SK-N-SH treated with all-trans-retinoic acid at 6 μM for 48 hours (cell line): ENCODE results near the gene NAALADL2.

Experiments
- ATAC-seq: fragments of 200-7000 bp; cut with Tn5 transposase; 3 replicates; pipeline ENCODE4 v1.9.1; 2020; ENCODE audit warnings: mild to moderate bottlenecking, moderate library complexity
- ARNTL ChIP-seq: fragments of 450-650 bp; formaldehyde crosslinking; IDR thresholded peaks from 2 replicates; pipeline ENCODE4 v1.5.0; 2020; ENCODE audit warnings: low read depth, mild to moderate bottlenecking, moderate library complexity, borderline replicate concordance
- BACH2 ChIP-seq: fragments of 250-450 bp; sonication (Bioruptor Pico); IDR thresholded peaks from 2 replicates; pipeline ENCODE4 v1.9.0; 2021; ENCODE audit warnings: mild to moderate bottlenecking, borderline replicate concordance
- CREB5 ChIP-seq: fragments of 250-450 bp; sonication (Bioruptor Pico); IDR thresholded peaks from 2 replicates; pipeline ENCODE4 v1.5.1; 2020; ENCODE audit warnings: low read depth, mild to moderate bottlenecking, moderate library complexity
- CSDC2 ChIP-seq: fragments of 250-450 bp; sonication (Bioruptor Pico); IDR thresholded peaks from 2 replicates; pipeline ENCODE4 v1.5.0; 2020; ENCODE audit warnings: mild to moderate bottlenecking, moderate library complexity
- CSRNP3 ChIP-seq: fragments of 250-450 bp; sonication (Bioruptor Pico); IDR thresholded peaks from 2 replicates; pipeline ENCODE4 v1.5.1; 2021; ENCODE audit warnings: mild to moderate bottlenecking, moderate library complexity
- ESRRG ChIP-seq: fragments of 250-450 bp; sonication (Bioruptor Pico); IDR thresholded peaks from 2 replicates; pipeline ENCODE4 v1.6.1; 2021; ENCODE audit warnings: mild to moderate bottlenecking
- GLIS3 ChIP-seq: fragments of 250-450 bp; sonication (Bioruptor Pico); IDR thresholded peaks from 2 replicates; pipeline ENCODE4 v1.5.0; 2020; ENCODE audit warnings: mild to moderate bottlenecking, moderate library complexity
- ISL1 ChIP-seq: fragments of 250-450 bp; sonication (Bioruptor Pico); IDR thresholded peaks from 2 replicates; pipeline ENCODE4 v2.1.2; 2022; ENCODE audit warnings: mild to moderate bottlenecking, moderate library complexity
- OSR1 ChIP-seq: fragments of 250-450 bp; sonication (Bioruptor Pico); IDR thresholded peaks from 2 replicates; pipeline ENCODE4 v1.8.0; 2022; ENCODE audit warnings: moderate library complexity, mild to moderate bottlenecking, inconsistent platforms
- PATZ1 ChIP-seq: fragments of 250-450 bp; sonication (Bioruptor Pico); IDR thresholded peaks from 2 replicates; pipeline ENCODE4 v1.8.0; 2020; ENCODE audit warnings: mild to moderate bottlenecking, moderate library complexity, borderline replicate concordance
- POU6F1 ChIP-seq: fragments of 250-450 bp; sonication (Bioruptor Pico); IDR thresholded peaks from 2 replicates; pipeline ENCODE4 v1.8.0; 2021; ENCODE audit warnings: low read depth, mild to moderate bottlenecking, moderate library complexity, borderline replicate concordance
- PPARA ChIP-seq: fragments of 250-450 bp; sonication (Bioruptor Pico); IDR thresholded peaks from 2 replicates; pipeline ENCODE4 v1.5.0; 2020; ENCODE audit warnings: mild to moderate bottlenecking, borderline replicate concordance
- RARB ChIP-seq: fragments of 250-450 bp; sonication (Bioruptor Pico); IDR thresholded peaks from 2 replicates; pipeline ENCODE4 v1.8.0; 2021; ENCODE audit warnings: mild to moderate bottlenecking, moderate library complexity
- SNAI2 ChIP-seq: fragments of 250-450 bp; sonication (Bioruptor Pico); IDR thresholded peaks from 2 replicates; pipeline ENCODE4 v1.5.0; 2020; ENCODE audit warnings: mild to moderate bottlenecking, moderate library complexity
- TOX ChIP-seq: fragments of 250-450 bp; sonication (Bioruptor Pico); IDR thresholded peaks from 2 replicates; pipeline ENCODE4 v1.8.0; 2021; ENCODE audit warnings: mild to moderate bottlenecking, moderate library complexity, borderline replicate concordance
- TSHZ2 ChIP-seq: fragments of 250-450 bp; sonication (Bioruptor Pico); IDR thresholded peaks from 2 replicates; pipeline ENCODE4 v1.5.0; 2020; ENCODE audit warnings: mild to moderate bottlenecking, moderate library complexity
- ZC3H10 ChIP-seq: fragments of 250-450 bp; sonication (Bioruptor Pico); IDR thresholded peaks from 2 replicates; pipeline ENCODE4 v1.5.1; 2021; ENCODE audit warnings: mild to moderate bottlenecking, moderate library complexity
- ZFP3 ChIP-seq: fragments of 250-450 bp; sonication (Bioruptor Pico); IDR thresholded peaks from 2 replicates; pipeline ENCODE4 v1.5.0; 2020; ENCODE audit warnings: mild to moderate bottlenecking, moderate library complexity
- ZFP30 ChIP-seq: fragments of 450-650 bp; formaldehyde crosslinking; IDR thresholded peaks from 2 replicates; pipeline ENCODE4 v1.5.0; 2022; ENCODE audit warnings: mild to moderate bottlenecking, moderate library complexity
- ZNF565 ChIP-seq: fragments of 450-650 bp; formaldehyde crosslinking; conservative IDR thresholded peaks from 2 replicates; pipeline ENCODE4 v1.5.0; 2020; ENCODE audit warnings: low read depth, mild to moderate bottlenecking, moderate library complexity
- ZNF70 ChIP-seq: fragments of 450-650 bp; formaldehyde crosslinking; IDR thresholded peaks from 2 replicates; pipeline ENCODE4 v1.5.0; 2020; ENCODE audit warnings: mild to moderate bottlenecking, moderate library complexity
- ZNF8 ChIP-seq: fragments of 450-650 bp; formaldehyde crosslinking; IDR thresholded peaks from 2 replicates; pipeline ENCODE4 v1.5.0; 2020; ENCODE audit warnings: mild to moderate bottlenecking, moderate library complexity

The NAALADL2 gene

GRCh38 chr3:175479175-175479574 lies 620.0 kb downstream of the NAALADL2 start:
- ATAC-seq = no peak
- no peak for TF ChIP-seq GLIS3
- no peak for TF ChIP-seq ZNF70 (CRISPR knock-in tag)
- TF ChIP-seq CSDC2 (CRISPR knock-in tag) = no peak
- no peak for TF ChIP-seq PATZ1
- TF ChIP-seq TOX (CRISPR knock-in tag) = no peak
- no peak for TF ChIP-seq ARNTL (CRISPR knock-in tag)
- no peak for TF ChIP-seq CREB5 (CRISPR knock-in tag)
- no peak for TF ChIP-seq SNAI2
- no peak for TF ChIP-seq ZFP3 (CRISPR knock-in tag)
- no peak for TF ChIP-seq ZFP30 (CRISPR knock-in tag)
- no peak for TF ChIP-seq RARB

DNA sequence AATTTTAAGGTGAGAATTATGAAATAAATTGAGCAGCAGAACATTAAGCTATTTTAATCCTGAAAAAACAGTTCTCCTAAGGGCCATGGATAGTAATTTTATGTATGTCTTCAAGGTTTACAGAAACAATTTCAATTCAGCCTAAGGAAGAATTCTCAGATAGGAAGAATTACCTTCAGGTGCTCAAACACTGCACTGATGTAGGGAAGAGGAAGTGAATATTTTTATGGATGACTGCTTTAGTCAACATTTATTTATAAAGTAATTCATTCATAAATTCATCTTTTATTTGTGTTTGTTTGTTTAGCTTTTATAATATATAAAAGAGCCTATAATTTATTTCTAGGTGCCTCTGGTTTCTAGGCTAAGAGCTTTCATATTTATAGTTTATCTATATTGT lies 620.7 kb downstream of the NAALADL2 start:
- no peak for TF ChIP-seq ZNF70 (CRISPR knock-in tag)
- TF ChIP-seq ARNTL (CRISPR knock-in tag) = no peak
- no peak for TF ChIP-seq CREB5 (CRISPR knock-in tag)
- TF ChIP-seq ZFP3 (CRISPR knock-in tag) = no peak
- no peak for TF ChIP-seq OSR1 (CRISPR knock-in tag)
- no peak for TF ChIP-seq ZC3H10 (CRISPR knock-in tag)
- no peak for TF ChIP-seq ZNF565 (CRISPR knock-in tag)
- TF ChIP-seq POU6F1 (CRISPR knock-in tag) = no peak
- no peak for TF ChIP-seq ISL1
- no peak for TF ChIP-seq ZFP30 (CRISPR knock-in tag)
- TF ChIP-seq ZNF8 = no peak
- no peak for TF ChIP-seq BACH2 (CRISPR knock-in tag)
- no peak for TF ChIP-seq CSDC2 (CRISPR knock-in tag)
- no peak for TF ChIP-seq TOX (CRISPR knock-in tag)
- no peak for TF ChIP-seq ESRRG (CRISPR knock-in tag)
- TF ChIP-seq SNAI2 = no peak
- TF ChIP-seq CSRNP3 (CRISPR knock-in tag) = no peak
- ATAC-seq = no peak

DNA sequence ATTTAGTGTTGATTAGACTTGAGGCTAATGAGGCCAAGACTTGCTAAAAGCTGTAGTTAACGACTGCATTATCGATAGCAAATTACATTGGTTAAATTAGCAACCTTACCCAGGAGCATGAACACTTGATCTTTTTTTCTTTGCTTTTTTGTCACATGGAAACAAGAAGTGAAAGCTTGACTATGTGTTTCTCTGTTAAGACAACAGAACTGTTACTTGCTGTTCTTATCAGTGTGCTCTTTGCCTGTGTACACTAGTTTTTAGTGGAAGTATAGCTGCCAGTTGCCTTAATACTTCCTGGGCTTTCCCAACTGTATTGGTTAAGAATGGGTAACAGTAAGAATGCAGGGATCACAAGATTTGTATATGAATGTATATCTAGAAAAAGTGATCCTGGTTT lies 625.5 kb downstream of the NAALADL2 start:
- no peak for ATAC-seq
- TF ChIP-seq ZFP30 (CRISPR knock-in tag) (no peak), CREB5 (CRISPR knock-in tag) (no peak), RARB (no peak), OSR1 (CRISPR knock-in tag) (no peak), GLIS3 (no peak), TOX (CRISPR knock-in tag) (no peak), PPARA (CRISPR knock-in tag) (no peak), TSHZ2 (CRISPR knock-in tag) (no peak), SNAI2 (no peak), ARNTL (CRISPR knock-in tag) (no peak), ZNF70 (CRISPR knock-in tag) (no peak), ESRRG (CRISPR knock-in tag) (no peak), ZNF8 (no peak), ZC3H10 (CRISPR knock-in tag) (no peak), ISL1 (no peak), PATZ1 (no peak)
